Endothelial cell of umbilical vein (primary cell): Measurements from ENCODE around the gene PLAC8L1. TPM values are rescaled to one million over a fixed set of nuclear protein-coding genes. Genes with fewer than 3 reads are reported as not detected.

Experiments used
- BruUV-seq: library from RNA; stranded (reverse); fragments of 400-500 nt; replicated peaks from 2 replicates; lab custom pipeline; 2021; lab: Mats Ljungman, UMichigan
- CTCF ChIA-PET: fragments of 300-600, 350-600 bp; sonication (Branson Sonifier 250); formaldehyde crosslinking; loops from one replicate; lab custom pipeline; 2021; ENCODE audit warnings: antibody characterized with exemption, inconsistent platforms; lab: Charles Lee
- POLR2A ChIA-PET: fragments of 300-600, 350-600 bp; sonication (Branson Sonifier 250); formaldehyde crosslinking; loops from one replicate; lab custom pipeline; 2021; ENCODE audit warnings: antibody characterized with exemption, inconsistent platforms; lab: Charles Lee
- DNase-seq: peaks from one replicate; pipeline ENCODE4 v3.0.0-alpha.2; 2011; ENCODE audit warnings: low read depth, low spot score
- FAIRE-seq: peaks from 2 replicates; lab custom pipeline; 2011; peaks lifted over from hg19 to GRCh38; lab: Jason Lieb, UNC
- H2AFZ ChIP-seq: 2 replicates; pipeline ENCODE4 v1.6.0; 2012; ENCODE audit warnings: low read depth, low read length, control low read depth, inconsistent platforms
- H3K27ac ChIP-seq: 2 replicates; pipeline ENCODE4 v1.5.1; 2011; ENCODE audit warnings: low read depth, mild to moderate bottlenecking, control low read depth, low read length, moderate library complexity; ENCODE audit not compliant: insufficient read depth
- H3K27me3 ChIP-seq, 2 experiments: 2 replicates each; pipeline versions ENCODE4 v1.6.0 to v1.6.1; 2011; ENCODE audit warnings: low read length in 2 of 2, mixed read lengths in 1 of 2; ENCODE audit not compliant: control insufficient read depth in 2 of 2, insufficient read depth in 2 of 2
- H3K36me3 ChIP-seq, 2 experiments: 2 replicates in 1 of 2; 3 replicates in 1 of 2; pipeline ENCODE4 v1.5.1; 2011; ENCODE audit warnings: low read length in 2 of 2, mild to moderate bottlenecking in 1 of 2, moderate library complexity in 1 of 2; ENCODE audit not compliant: control insufficient read depth in 2 of 2, insufficient read depth in 2 of 2; ENCODE audit errors: extremely low read depth in 1 of 2
- H3K4me1 ChIP-seq: 3 replicates; pipeline ENCODE4 v1.5.1; 2011; ENCODE audit warnings: mild to moderate bottlenecking, low read length; ENCODE audit not compliant: control insufficient read depth, insufficient read depth; ENCODE audit errors: extremely low read depth
- H3K4me2 ChIP-seq: 2 replicates; pipeline ENCODE4 v1.6.1; 2011; ENCODE audit warnings: low read length, control low read depth, mixed read lengths; ENCODE audit not compliant: insufficient read depth
- H3K4me3 ChIP-seq, 3 experiments: fragments of 200-600 bp in 1 of 3; sonication (generic), shearing (Covaris generic) in 1 of 3; replicated peaks in 1 of 3; 2 replicates each; pipeline ENCODE4 v1.5.1; 2011 to 2016; ENCODE audit warnings: control low read depth in 3 of 3, low read length in 3 of 3, mild to moderate bottlenecking in 2 of 3, inconsistent platforms in 1 of 3, low read depth in 1 of 3, moderate library complexity in 1 of 3; ENCODE audit not compliant: insufficient read depth in 1 of 3
- H3K79me2 ChIP-seq: 2 replicates; pipeline ENCODE4 v1.6.0; 2012; ENCODE audit warnings: low read length, inconsistent platforms; ENCODE audit not compliant: control insufficient read depth, insufficient read depth
- H3K9ac ChIP-seq: replicated peaks from 2 replicates; pipeline ENCODE3; 2011; ENCODE audit warnings: low read length, control low read depth; ENCODE audit not compliant: insufficient read depth; ENCODE audit errors: extremely low read depth
- H3K9me1 ChIP-seq: replicated peaks from 3 replicates; pipeline ENCODE4 v1.6.0; 2011; ENCODE audit warnings: mild to moderate bottlenecking, low read length; ENCODE audit not compliant: control insufficient read depth, insufficient read depth; ENCODE audit errors: extremely low read depth
- H3K9me3 ChIP-seq: replicated peaks from 2 replicates; pipeline ENCODE4 v1.5.1; 2012; ENCODE audit warnings: low read length, inconsistent platforms; ENCODE audit not compliant: control insufficient read depth, insufficient read depth
- H4K20me1 ChIP-seq: replicated peaks from 2 replicates; pipeline ENCODE3; 2011; ENCODE audit warnings: mild to moderate bottlenecking, low read length; ENCODE audit not compliant: control insufficient read depth, insufficient read depth; ENCODE audit errors: extremely low read depth
- CTCF ChIP-seq, 2 donors: IDR thresholded peaks; 1 replicate in 1 of 2; 2 replicates in 1 of 2; pipeline ENCODE4 v1.5.1; 2011; ENCODE audit warnings: low read length in 2 of 2, mild to moderate bottlenecking in 2 of 2, moderate library complexity in 2 of 2, control low read depth in 1 of 2, inconsistent platforms in 1 of 2, low read depth in 1 of 2; ENCODE audit not compliant: insufficient read depth in 1 of 2; ENCODE audit errors: extremely low read depth in 1 of 2
- EZH2 ChIP-seq: IDR thresholded peaks from 2 replicates; pipeline ENCODE4 v1.6.1; 2012; ENCODE audit warnings: borderline replicate concordance, low read depth, mild to moderate bottlenecking, moderate library complexity, low read length, inconsistent platforms; ENCODE audit not compliant: severe bottlenecking
- FOS ChIP-seq: IDR thresholded peaks from 2 replicates; pipeline ENCODE4 v1.6.1; 2011; ENCODE audit warnings: mild to moderate bottlenecking, low read length, moderate library complexity, borderline replicate concordance; ENCODE audit not compliant: insufficient read depth
- GATA2 ChIP-seq: IDR thresholded peaks from 2 replicates; pipeline ENCODE4 v1.7.0; 2011; ENCODE audit warnings: low read depth, mild to moderate bottlenecking, moderate library complexity, mixed read lengths, low read length; ENCODE audit not compliant: insufficient read length, insufficient read depth
- JUN ChIP-seq: IDR thresholded peaks from 2 replicates; pipeline ENCODE4 v1.6.1; 2011; ENCODE audit warnings: borderline replicate concordance, low read depth; ENCODE audit not compliant: insufficient read length, insufficient read depth
- MAX ChIP-seq: IDR thresholded peaks from 2 replicates; pipeline ENCODE4 v1.6.1; 2011; ENCODE audit not compliant: insufficient read depth, insufficient read length
- MYC ChIP-seq: IDR thresholded peaks from one replicate; pipeline ENCODE4 v1.6.1; 2011; ENCODE audit warnings: mild to moderate bottlenecking, low read depth, low read length
- POLR2A ChIP-seq: IDR thresholded peaks from 2 replicates; pipeline ENCODE4 v1.6.1; 2012; ENCODE audit warnings: low read depth, mild to moderate bottlenecking, control low read depth, low read length
- POLR2AphosphoS5 ChIP-seq: IDR thresholded peaks from 2 replicates; pipeline ENCODE4 v1.6.1; 2012; ENCODE audit warnings: low read depth, mild to moderate bottlenecking, control low read depth, low read length, moderate library complexity; ENCODE audit not compliant: insufficient read depth
- dilution Hi-C: fragments of 300-500 bp; cut with MboI; formaldehyde crosslinking; loops from one replicate; pipeline ENCODE4 v1.15.0; 2019; ENCODE audit warnings: low sequenced_read_pairs; ENCODE audit not compliant: extremely low pct_ligation_motif_present
- intact Hi-C: fragments of 100-400 bp; cut with micrococcal nuclease; formaldehyde crosslinking; loops from one replicate; pipeline ENCODE4 v1.10.0; 2022
- polyA plus RNA-seq, 4 experiments: library from polyadenylated mRNA; depleted of rRNA in 3 of 4; stranded (reverse) in 3 of 4; unstranded in 1 of 4; fragments of >200 nt; gene quantifications; 2 replicates each; pipeline versions ENCODE4 v1.2.1 to v1.2.3, GENCODE V29; 2011 to 2012; ENCODE audit warnings: missing spikeins in 1 of 4
- total RNA-seq: library from RNA; stranded (reverse); gene quantifications from 2 replicates; pipeline ENCODE4 v1.2.3, GENCODE V29; 2021

Gene PLAC8L1
- total and polyA plus RNA-seq, 2 donors (not counting 3 experiments of a cell fraction or from before 2014, with no cell fraction given), result 0.80 to 0.99 TPM

GRCh38 chr5:146098047-146098446 is 7.3 kb downstream of the PLAC8L1 start:
- Histone ChIP-seq H3K36me3 (no peaks in the 10 kb centered on the region), H3K4me2 (no peak overlapping the region), H4K20me1 (no peaks in the 10 kb centered on the region), H3K9me1 (no peaks in the 10 kb centered on the region), H3K79me2 (no peaks in the 10 kb centered on the region), H3K27ac (no peak overlapping the region), H3K9me3 (no peaks in the 10 kb centered on the region), H2AFZ (no peak overlapping the region), H3K27me3 (no peaks in the 10 kb centered on the region), H3K4me3 (no peak overlapping the region), H3K9ac (no peak overlapping the region), H3K4me1 (no peaks in the 10 kb centered on the region)
- DNase-seq (no peak), FAIRE-seq (no peak)
- intact Hi-C loops (no loop called here), dilution Hi-C loops (no loop called here)
- CTCF ChIA-PET, result no interaction called here
- TF ChIP-seq POLR2AphosphoS5 (no peak), GATA2 (no peak), EZH2 (no peak), POLR2A (no peak), CTCF (IDR thresholded peaks at IDR 0.05; ENCODE audit: extremely low read depth in 1 of 2, insufficient read depth in 1 of 2, low read depth in 1 of 2, low read length in 2 of 2) (no peak), MAX (no peak), JUN (no peak), MYC (no peak), FOS (no peak)
- BruUV-seq, result no TSS peak
- POLR2A ChIA-PET, result no interaction called here
